Measurements from ENCODE around the gene OSMR.
A peak's percentile ranks its signal among the peaks of the same experiment; 100 is the strongest.
"Not testable (repeated sequence)": the region's sequence is repeated elsewhere in the genome, so short reads cannot be mapped to it uniquely, and the experiment has no call there.

Gene OSMR

DNA sequence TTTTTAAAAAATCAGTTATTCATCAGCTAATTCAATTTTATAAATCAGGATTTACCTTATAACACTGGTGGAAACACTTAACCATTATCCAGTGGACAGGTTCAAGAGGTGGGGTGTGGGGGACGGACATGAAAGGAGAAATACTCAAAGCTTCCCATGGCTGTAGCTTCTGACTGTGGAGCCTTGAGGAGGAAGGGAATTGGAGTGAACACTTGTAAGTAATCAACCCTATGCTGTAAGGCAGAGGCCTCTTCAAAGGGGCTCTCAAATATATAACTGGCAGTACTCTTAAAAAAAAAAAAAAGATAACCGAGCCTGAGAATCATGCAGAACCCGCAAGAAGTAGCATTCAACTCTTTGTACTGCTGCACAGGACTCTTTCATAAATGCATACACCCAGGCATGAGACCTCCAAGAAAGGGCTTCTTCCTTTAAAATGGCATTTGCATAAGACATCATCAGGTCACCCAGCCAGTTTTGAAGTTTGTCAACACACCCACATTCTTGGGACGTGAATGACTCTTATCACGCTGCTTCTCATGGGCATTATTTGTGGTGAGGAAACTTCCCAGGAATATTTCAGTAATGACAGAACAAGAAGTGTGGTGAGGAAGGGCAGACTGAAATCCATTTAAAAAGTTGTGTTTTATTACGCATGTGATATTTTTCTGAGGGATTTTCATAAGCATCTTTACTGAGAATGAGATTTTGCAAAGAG lies 8.1 kb downstream of the OSMR start:
- peak; percentile 83 for DNase-seq (ENCODE audit: low spot score)
- H3K27ac ChIP-seq, result no peak overlapping the region
- ChIA-PET CTCF (interaction anchor here (0.6 kb wide), 1 partner anchor 172 kb away, joined by 7 read pairs; no protein-coding TSS in a partner anchor), POLR2A (ENCODE audit: low non-redundant PET) (no interaction called here)
- no peak for TF ChIP-seq CTCF (conservative IDR thresholded peaks at IDR 0.05; ENCODE audit: low read depth)

DNA sequence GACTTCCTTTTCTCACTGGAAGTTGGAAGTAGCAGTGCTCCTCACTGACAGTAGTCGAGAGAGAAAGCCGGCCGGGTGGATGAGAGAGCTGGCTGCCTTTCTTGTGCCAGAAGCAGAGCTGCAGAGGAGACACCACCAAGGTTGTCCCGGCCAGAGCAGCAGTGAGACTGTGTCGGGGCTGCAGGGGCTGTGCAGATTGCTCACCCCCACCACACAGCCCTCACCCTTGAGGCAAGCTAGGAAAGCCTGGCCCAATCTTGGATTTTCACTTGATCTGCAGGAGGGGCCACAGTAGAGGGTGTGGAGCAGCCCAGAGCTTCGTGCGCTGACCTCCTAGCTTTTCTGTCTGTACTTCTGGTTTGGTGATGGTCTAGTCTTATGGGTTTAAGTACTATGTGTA lies 9.1 kb downstream of the OSMR start:
- CTCF ChIA-PET, result interaction anchor here (0.8 kb wide), 1 partner anchor 16 kb away, joined by 3 read pairs; no protein-coding TSS in a partner anchor

DNA sequence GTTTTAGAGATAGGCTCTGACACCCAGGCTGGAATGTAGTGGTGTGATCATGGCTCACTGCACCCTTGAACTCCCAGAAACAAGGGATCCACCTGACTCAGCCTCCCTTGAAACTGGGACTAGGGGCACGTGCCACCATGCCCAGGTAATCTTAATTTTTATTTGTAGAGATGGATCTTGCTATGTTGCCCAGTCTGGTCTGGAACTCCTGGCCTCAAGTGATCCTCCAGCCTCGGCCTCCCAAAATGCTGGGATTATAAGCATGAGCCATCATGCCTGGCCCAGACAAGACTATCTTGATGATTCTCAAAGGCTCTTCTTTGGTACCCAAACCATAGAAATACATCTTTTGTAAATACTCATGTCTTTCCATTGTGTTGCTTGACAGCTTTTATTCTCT lies 10.8 kb downstream of the OSMR start:
- ChIA-PET POLR2A (ENCODE audit: low non-redundant PET) (no interaction called here), CTCF (interaction anchor here (0.5 kb wide), 1 partner anchor 1987 kb away, joined by 3 read pairs; no protein-coding TSS in a partner anchor)
- no peak overlapping the region for H3K27ac ChIP-seq
- no peak for DNase-seq (ENCODE audit: low spot score)
- no peak for TF ChIP-seq CTCF (conservative IDR thresholded peaks at IDR 0.05; ENCODE audit: low read depth)

More for the DNA sequence above, 9.1 kb downstream of the OSMR start:
- POLR2A ChIA-PET (ENCODE audit: low non-redundant PET), result no interaction called here
- no peak for TF ChIP-seq CTCF (conservative IDR thresholded peaks at IDR 0.05; ENCODE audit: low read depth)
- DNase-seq (ENCODE audit: low spot score), result no peak
- H3K27ac ChIP-seq, result peak overlapping the region; percentile 50

GRCh38 chr5:38858839-38859238 lies 13.0 kb downstream of the OSMR start:
- DNase-seq (ENCODE audit: low spot score), result no peak
- no peak for TF ChIP-seq CTCF (conservative IDR thresholded peaks at IDR 0.05; ENCODE audit: low read depth)
- H3K27ac ChIP-seq, result no peak overlapping the region
- CTCF ChIA-PET, result no interaction called here
- POLR2A ChIA-PET (ENCODE audit: low non-redundant PET), result no interaction called here

DNA sequence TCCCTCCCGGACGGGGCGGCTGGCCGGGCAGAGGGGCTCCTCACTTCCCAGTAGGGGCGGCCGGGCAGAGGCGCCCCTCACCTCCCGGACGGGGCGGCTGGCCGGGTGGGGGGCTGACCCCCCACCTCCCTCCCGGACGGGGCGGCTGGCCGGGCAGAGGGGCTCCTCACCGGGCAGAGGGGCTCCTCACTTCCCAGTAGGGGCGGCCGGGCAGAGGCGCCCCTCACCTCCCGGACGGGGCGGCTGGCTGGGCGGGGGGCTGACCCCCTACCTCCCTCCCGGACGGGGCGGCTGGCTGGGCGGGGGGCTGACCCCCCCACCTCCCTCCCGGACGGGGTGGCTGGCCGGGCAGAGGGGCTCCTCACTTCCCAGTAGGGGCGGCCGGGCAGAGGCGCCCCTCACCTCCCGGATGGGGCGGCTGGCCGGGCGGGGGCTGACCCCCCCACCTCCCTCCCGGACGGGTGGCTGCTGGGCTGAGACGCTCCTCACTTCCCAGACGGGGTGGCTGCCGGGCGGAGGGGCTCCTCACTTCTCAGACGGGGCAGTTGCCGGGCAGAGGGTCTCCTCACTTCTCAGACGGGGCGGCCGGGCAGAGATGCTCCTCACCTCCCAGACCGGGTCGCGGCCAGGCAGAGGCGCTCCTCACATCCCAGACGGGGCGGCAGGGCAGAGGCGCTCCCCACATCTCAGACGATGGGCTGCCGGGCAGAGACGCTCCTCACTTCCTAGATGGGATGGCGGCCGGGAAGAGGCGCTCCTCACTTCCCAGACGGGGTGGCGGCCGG lies 16.4 kb downstream of the OSMR start:
- H3K27ac ChIP-seq; POLR2A ChIA-PET (ENCODE audit: low non-redundant PET); CTCF ChIA-PET; DNase-seq (ENCODE audit: low spot score): not testable (repeated sequence)

DNA sequence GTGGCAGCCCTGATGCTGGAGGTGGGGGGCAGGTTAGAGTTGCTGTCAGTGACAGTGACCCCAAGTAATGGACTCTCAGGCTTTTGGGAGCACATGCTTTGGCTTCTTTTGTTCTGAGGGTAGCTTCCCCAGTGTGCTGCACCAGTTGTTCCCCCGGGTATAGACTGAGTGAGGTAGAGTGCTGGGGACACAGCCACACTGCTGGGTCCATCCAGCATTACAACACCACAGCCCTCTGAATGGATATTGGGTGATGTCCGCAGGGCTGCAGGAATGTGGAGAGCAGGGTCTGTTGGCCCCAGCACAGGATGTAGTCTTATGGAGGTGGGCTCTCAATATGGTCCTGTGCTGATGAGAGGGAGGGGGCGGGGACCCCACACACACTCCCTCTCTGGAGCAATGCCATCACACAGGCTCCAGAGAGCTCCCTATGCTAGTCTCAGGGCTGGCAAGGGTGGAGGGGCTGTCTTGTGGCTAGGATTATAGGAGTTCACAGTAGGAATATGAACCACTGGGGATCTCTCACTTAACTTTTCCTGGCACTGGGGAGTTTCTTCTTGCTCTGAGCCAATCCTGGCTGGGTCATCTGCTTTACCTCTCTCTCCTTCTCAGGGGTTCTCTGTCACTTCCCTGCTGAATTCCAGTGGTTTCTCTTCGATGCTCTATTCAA lies 20.7 kb downstream of the OSMR start:
- CTCF ChIA-PET, result no interaction called here
- H3K27ac ChIP-seq, result peak overlapping the region; percentile 15
- POLR2A ChIA-PET (ENCODE audit: low non-redundant PET), result no interaction called here
- DNase-seq (ENCODE audit: low spot score), result no peak
- no peak for TF ChIP-seq CTCF (conservative IDR thresholded peaks at IDR 0.05; ENCODE audit: low read depth)

All from RWPE1 (cell line).